Neural crest cell (in vitro differentiated cells): ENCODE data around the gene FADS2. TPM values are rescaled to one million over a fixed set of nuclear protein-coding genes. Genes with fewer than 3 reads are reported as not detected.

ENCODE experiments used
- DNase-seq: peaks from one replicate; pipeline ENCODE4 v3.0.0; 2021; ENCODE audit warnings: low read depth, mixed read lengths, low spot score
- H3K27ac Mint-ChIP-seq: one replicate; pipeline ENCODE4 v1.8.0; 2021; ENCODE audit warnings: mild to moderate bottlenecking, mixed read lengths; ENCODE audit not compliant: unreplicated experiment
- H3K27me3 Mint-ChIP-seq: 2 replicates; pipeline ENCODE4 v1.8.0; 2021; ENCODE audit warnings: low read depth, mild to moderate bottlenecking, mixed read lengths
- H3K36me3 Mint-ChIP-seq: 2 replicates; pipeline ENCODE4 v1.8.0; 2021; ENCODE audit warnings: low read depth, mild to moderate bottlenecking, mixed read lengths
- H3K4me1 Mint-ChIP-seq: 2 replicates; pipeline ENCODE4 v1.8.0; 2021; ENCODE audit warnings: mixed read lengths
- H3K4me3 Mint-ChIP-seq: one replicate; pipeline ENCODE4 v1.8.0; 2021; ENCODE audit warnings: mild to moderate bottlenecking, mixed read lengths
- H3K9me3 Mint-ChIP-seq: 2 replicates; pipeline ENCODE4 v1.8.0; 2021; ENCODE audit warnings: mixed read lengths
- CTCF ChIP-seq: fragments of 200-600 bp; sonication (generic); conservative IDR thresholded peaks from 2 replicates; pipeline ENCODE4 v1.5.0; 2021; ENCODE audit warnings: antibody characterized with exemption, mild to moderate bottlenecking
- total RNA-seq: library from RNA; stranded (reverse); gene quantifications from 2 replicates; pipeline ENCODE4 v1.2.1, GENCODE V29; 2021

FADS2 gene
- total RNA-seq, 1 donor from 2014 or later, result 976 TPM

GRCh38 chr11:61844909-61845565, 16.9 kb downstream of the FADS2 start:
- no peak for DNase-seq
- Mint-ChIP-seq H3K36me3 (peaks cover 50% of the 10 kb centered on the region), H3K27ac (peak overlapping the region; percentile 35), H3K4me3 (no peak overlapping the region), H3K27me3 (no peaks in the 10 kb centered on the region), H3K9me3 (no peaks in the 10 kb centered on the region), H3K4me1 (peaks cover 33% of the 10 kb centered on the region)
- TF ChIP-seq CTCF, result no peak

- no peak for DNase-seq
- H3K27ac Mint-ChIP-seq, result no peak overlapping the region
These were observed 18.4 kb downstream of the FADS2 start for GRCh38 chr11:61846362-61847020.

GRCh38 chr11:61847914-61848581, 19.9 kb downstream of the FADS2 start:
- DNase-seq, result no peak
- TF ChIP-seq CTCF, result no peak
- peaks cover 52% of the 10 kb centered on the region for H3K36me3 Mint-ChIP-seq
- H3K4me1 Mint-ChIP-seq, result peaks cover 49% of the 10 kb centered on the region
- no peaks in the 10 kb centered on the region for H3K9me3 Mint-ChIP-seq
- H3K4me3 Mint-ChIP-seq, result no peak overlapping the region
- no peaks in the 10 kb centered on the region for H3K27me3 Mint-ChIP-seq
- H3K27ac Mint-ChIP-seq, result peak overlapping the region; percentile 50

More at GRCh38 chr11:61846362-61847020, 18.4 kb downstream of the FADS2 start:
- Mint-ChIP-seq H3K4me3 (no peak overlapping the region), H3K9me3 (no peaks in the 10 kb centered on the region), H3K27me3 (no peaks in the 10 kb centered on the region), H3K4me1 (peaks cover 41% of the 10 kb centered on the region), H3K36me3 (peaks cover 49% of the 10 kb centered on the region)
- TF ChIP-seq CTCF, result no peak

- DNase-seq, result no peak
- no peak for TF ChIP-seq CTCF
- Mint-ChIP-seq H3K4me1 (peaks cover 52% of the 10 kb centered on the region), H3K27me3 (no peaks in the 10 kb centered on the region), H3K4me3 (no peak overlapping the region), H3K36me3 (peaks cover 52% of the 10 kb centered on the region), H3K27ac (no peak overlapping the region), H3K9me3 (no peaks in the 10 kb centered on the region)
These were observed 20.5 kb downstream of the FADS2 start for GRCh38 chr11:61848631-61849030.

GRCh38 chr11:61850687-61851086, 22.6 kb downstream of the FADS2 start:
- Mint-ChIP-seq H3K4me3 (peak overlapping the region; percentile 51), H3K4me1 (peaks cover 54% of the 10 kb centered on the region), H3K36me3 (peaks cover 54% of the 10 kb centered on the region), H3K27ac (peak overlapping the region; percentile 10), H3K27me3 (no peaks in the 10 kb centered on the region), H3K9me3 (no peaks in the 10 kb centered on the region)
- no peak for TF ChIP-seq CTCF
- no peak for DNase-seq
